Endothelial cell of umbilical vein (primary cell): ENCODE data around the gene CHCHD10. TPM values are rescaled to one million over a fixed set of nuclear protein-coding genes. Genes with fewer than 3 reads are reported as not detected.

Source experiments
- BruUV-seq: library from RNA; stranded (reverse); fragments of 400-500 nt; replicated peaks from 2 replicates; lab custom pipeline; 2021; lab: Mats Ljungman, UMichigan
- CTCF ChIA-PET: fragments of 300-600, 350-600 bp; sonication (Branson Sonifier 250); formaldehyde crosslinking; loops from one replicate; lab custom pipeline; 2021; ENCODE audit warnings: antibody characterized with exemption, inconsistent platforms; lab: Charles Lee
- POLR2A ChIA-PET: fragments of 300-600, 350-600 bp; sonication (Branson Sonifier 250); formaldehyde crosslinking; loops from one replicate; lab custom pipeline; 2021; ENCODE audit warnings: antibody characterized with exemption, inconsistent platforms; lab: Charles Lee
- DNase-seq: peaks from one replicate; pipeline ENCODE4 v3.0.0-alpha.2; 2011; ENCODE audit warnings: low read depth, low spot score
- FAIRE-seq: peaks from 2 replicates; lab custom pipeline; 2011; peaks lifted over from hg19 to GRCh38; lab: Jason Lieb, UNC
- H2AFZ ChIP-seq: 2 replicates; pipeline ENCODE4 v1.6.0; 2012; ENCODE audit warnings: low read depth, low read length, control low read depth, inconsistent platforms
- H3K27ac ChIP-seq: 2 replicates; pipeline ENCODE4 v1.5.1; 2011; ENCODE audit warnings: low read depth, mild to moderate bottlenecking, control low read depth, low read length, moderate library complexity; ENCODE audit not compliant: insufficient read depth
- H3K27me3 ChIP-seq, 2 experiments: 2 replicates each; pipeline versions ENCODE4 v1.6.0 to v1.6.1; 2011; ENCODE audit warnings: low read length in 2 of 2, mixed read lengths in 1 of 2; ENCODE audit not compliant: control insufficient read depth in 2 of 2, insufficient read depth in 2 of 2
- H3K36me3 ChIP-seq, 2 experiments: 2 replicates in 1 of 2; 3 replicates in 1 of 2; pipeline ENCODE4 v1.5.1; 2011; ENCODE audit warnings: low read length in 2 of 2, mild to moderate bottlenecking in 1 of 2, moderate library complexity in 1 of 2; ENCODE audit not compliant: control insufficient read depth in 2 of 2, insufficient read depth in 2 of 2; ENCODE audit errors: extremely low read depth in 1 of 2
- H3K4me1 ChIP-seq: 3 replicates; pipeline ENCODE4 v1.5.1; 2011; ENCODE audit warnings: mild to moderate bottlenecking, low read length; ENCODE audit not compliant: control insufficient read depth, insufficient read depth; ENCODE audit errors: extremely low read depth
- H3K4me2 ChIP-seq: 2 replicates; pipeline ENCODE4 v1.6.1; 2011; ENCODE audit warnings: low read length, control low read depth, mixed read lengths; ENCODE audit not compliant: insufficient read depth
- H3K4me3 ChIP-seq, 3 experiments: fragments of 200-600 bp in 1 of 3; sonication (generic), shearing (Covaris generic) in 1 of 3; replicated peaks in 1 of 3; 2 replicates each; pipeline ENCODE4 v1.5.1; 2011 to 2016; ENCODE audit warnings: control low read depth in 3 of 3, low read length in 3 of 3, mild to moderate bottlenecking in 2 of 3, inconsistent platforms in 1 of 3, low read depth in 1 of 3, moderate library complexity in 1 of 3; ENCODE audit not compliant: insufficient read depth in 1 of 3
- H3K79me2 ChIP-seq: 2 replicates; pipeline ENCODE4 v1.6.0; 2012; ENCODE audit warnings: low read length, inconsistent platforms; ENCODE audit not compliant: control insufficient read depth, insufficient read depth
- H3K9ac ChIP-seq: replicated peaks from 2 replicates; pipeline ENCODE3; 2011; ENCODE audit warnings: low read length, control low read depth; ENCODE audit not compliant: insufficient read depth; ENCODE audit errors: extremely low read depth
- H3K9me1 ChIP-seq: replicated peaks from 3 replicates; pipeline ENCODE4 v1.6.0; 2011; ENCODE audit warnings: mild to moderate bottlenecking, low read length; ENCODE audit not compliant: control insufficient read depth, insufficient read depth; ENCODE audit errors: extremely low read depth
- H3K9me3 ChIP-seq: replicated peaks from 2 replicates; pipeline ENCODE4 v1.5.1; 2012; ENCODE audit warnings: low read length, inconsistent platforms; ENCODE audit not compliant: control insufficient read depth, insufficient read depth
- H4K20me1 ChIP-seq: replicated peaks from 2 replicates; pipeline ENCODE3; 2011; ENCODE audit warnings: mild to moderate bottlenecking, low read length; ENCODE audit not compliant: control insufficient read depth, insufficient read depth; ENCODE audit errors: extremely low read depth
- CTCF ChIP-seq, 2 donors: IDR thresholded peaks; 1 replicate in 1 of 2; 2 replicates in 1 of 2; pipeline ENCODE4 v1.5.1; 2011; ENCODE audit warnings: low read length in 2 of 2, mild to moderate bottlenecking in 2 of 2, moderate library complexity in 2 of 2, control low read depth in 1 of 2, inconsistent platforms in 1 of 2, low read depth in 1 of 2; ENCODE audit not compliant: insufficient read depth in 1 of 2; ENCODE audit errors: extremely low read depth in 1 of 2
- EZH2 ChIP-seq: IDR thresholded peaks from 2 replicates; pipeline ENCODE4 v1.6.1; 2012; ENCODE audit warnings: borderline replicate concordance, low read depth, mild to moderate bottlenecking, moderate library complexity, low read length, inconsistent platforms; ENCODE audit not compliant: severe bottlenecking
- FOS ChIP-seq: IDR thresholded peaks from 2 replicates; pipeline ENCODE4 v1.6.1; 2011; ENCODE audit warnings: mild to moderate bottlenecking, low read length, moderate library complexity, borderline replicate concordance; ENCODE audit not compliant: insufficient read depth
- GATA2 ChIP-seq: IDR thresholded peaks from 2 replicates; pipeline ENCODE4 v1.7.0; 2011; ENCODE audit warnings: low read depth, mild to moderate bottlenecking, moderate library complexity, mixed read lengths, low read length; ENCODE audit not compliant: insufficient read length, insufficient read depth
- JUN ChIP-seq: IDR thresholded peaks from 2 replicates; pipeline ENCODE4 v1.6.1; 2011; ENCODE audit warnings: borderline replicate concordance, low read depth; ENCODE audit not compliant: insufficient read length, insufficient read depth
- MAX ChIP-seq: IDR thresholded peaks from 2 replicates; pipeline ENCODE4 v1.6.1; 2011; ENCODE audit not compliant: insufficient read depth, insufficient read length
- MYC ChIP-seq: IDR thresholded peaks from one replicate; pipeline ENCODE4 v1.6.1; 2011; ENCODE audit warnings: mild to moderate bottlenecking, low read depth, low read length
- POLR2A ChIP-seq: IDR thresholded peaks from 2 replicates; pipeline ENCODE4 v1.6.1; 2012; ENCODE audit warnings: low read depth, mild to moderate bottlenecking, control low read depth, low read length
- POLR2AphosphoS5 ChIP-seq: IDR thresholded peaks from 2 replicates; pipeline ENCODE4 v1.6.1; 2012; ENCODE audit warnings: low read depth, mild to moderate bottlenecking, control low read depth, low read length, moderate library complexity; ENCODE audit not compliant: insufficient read depth
- dilution Hi-C: fragments of 300-500 bp; cut with MboI; formaldehyde crosslinking; loops from one replicate; pipeline ENCODE4 v1.15.0; 2019; ENCODE audit warnings: low sequenced_read_pairs; ENCODE audit not compliant: extremely low pct_ligation_motif_present
- intact Hi-C: fragments of 100-400 bp; cut with micrococcal nuclease; formaldehyde crosslinking; loops from one replicate; pipeline ENCODE4 v1.10.0; 2022
- polyA plus RNA-seq, 4 experiments: library from polyadenylated mRNA; depleted of rRNA in 3 of 4; stranded (reverse) in 3 of 4; unstranded in 1 of 4; fragments of >200 nt; gene quantifications; 2 replicates each; pipeline versions ENCODE4 v1.2.1 to v1.2.3, GENCODE V29; 2011 to 2012; ENCODE audit warnings: missing spikeins in 1 of 4
- total RNA-seq: library from RNA; stranded (reverse); gene quantifications from 2 replicates; pipeline ENCODE4 v1.2.3, GENCODE V29; 2021

The CHCHD10 gene
- total and polyA plus RNA-seq, 2 donors (not counting 3 experiments of a cell fraction or from before 2014, with no cell fraction given), result 28.1 to 75.6 TPM

GRCh38 chr22:23815541-23816155, 47.9 kb upstream of the CHCHD10 start:
- H3K4me1 ChIP-seq, result no peaks in the 10 kb centered on the region
- no peaks in the 10 kb centered on the region for H4K20me1 ChIP-seq
- H2AFZ ChIP-seq, result no peak overlapping the region
- H3K9me3 ChIP-seq, result no peaks in the 10 kb centered on the region
- peaks cover 9 to 17% of the 10 kb centered on the region in 2 experiments for H3K36me3 ChIP-seq
- intact Hi-C loops (no loop called here), dilution Hi-C loops (no loop called here)
- H3K9me1 ChIP-seq, result no peaks in the 10 kb centered on the region
- H3K9ac ChIP-seq, result no peak overlapping the region
- FAIRE-seq (no peak), DNase-seq (no peak)
- no peak overlapping the region for H3K4me3 ChIP-seq
- H3K27me3 ChIP-seq, result no peaks in the 10 kb centered on the region
- H3K4me2 ChIP-seq, result no peak overlapping the region
- ChIA-PET CTCF (interaction anchor here (1.1 kb wide), 1 partner anchor 34 kb away, joined by 4 read pairs; no protein-coding TSS in a partner anchor), POLR2A (no interaction called here)
- no TSS peak for BruUV-seq
- TF ChIP-seq POLR2A, result no peak
- no peak for TF ChIP-seq CTCF (IDR thresholded peaks at IDR 0.05; ENCODE audit: extremely low read depth in 1 of 2, insufficient read depth in 1 of 2, low read depth in 1 of 2, low read length in 2 of 2)
- TF ChIP-seq MAX, result no peak
- no peak for TF ChIP-seq JUN
- no peak for TF ChIP-seq GATA2
- TF ChIP-seq MYC, result no peak
- TF ChIP-seq EZH2, result no peak
- no peak for TF ChIP-seq POLR2AphosphoS5
- no peak for TF ChIP-seq FOS
- no peak overlapping the region for H3K27ac ChIP-seq
- no peaks in the 10 kb centered on the region for H3K79me2 ChIP-seq
